GM12865 (cell line): ENCODE measurements around the gene SYCE3.

Experiments
- DNase-seq: peaks from one replicate; pipeline ENCODE4 v3.0.0; 2010; ENCODE audit warnings: low read depth
- H3K4me3 ChIP-seq: 2 replicates; pipeline ENCODE4 v1.5.1; 2011; ENCODE audit warnings: mild to moderate bottlenecking, low read depth, low read length, control low read depth
- TF ChIP-seq, protein P1 (sequence below): IDR thresholded peaks from 2 replicates; pipeline ENCODE4 v1.5.1; 2011; ENCODE audit warnings: low read length, control low read depth, low read depth, inconsistent platforms; ENCODE audit not compliant: insufficient read depth; ENCODE audit errors: missing control alignments

SYCE3 gene

GRCh38 chr22:50526108-50526833 is 36.4 kb downstream of the SYCE3 start:
- peak overlapping the region; percentile 68 for H3K4me3 ChIP-seq
- TF ChIP-seq, protein P1, sequence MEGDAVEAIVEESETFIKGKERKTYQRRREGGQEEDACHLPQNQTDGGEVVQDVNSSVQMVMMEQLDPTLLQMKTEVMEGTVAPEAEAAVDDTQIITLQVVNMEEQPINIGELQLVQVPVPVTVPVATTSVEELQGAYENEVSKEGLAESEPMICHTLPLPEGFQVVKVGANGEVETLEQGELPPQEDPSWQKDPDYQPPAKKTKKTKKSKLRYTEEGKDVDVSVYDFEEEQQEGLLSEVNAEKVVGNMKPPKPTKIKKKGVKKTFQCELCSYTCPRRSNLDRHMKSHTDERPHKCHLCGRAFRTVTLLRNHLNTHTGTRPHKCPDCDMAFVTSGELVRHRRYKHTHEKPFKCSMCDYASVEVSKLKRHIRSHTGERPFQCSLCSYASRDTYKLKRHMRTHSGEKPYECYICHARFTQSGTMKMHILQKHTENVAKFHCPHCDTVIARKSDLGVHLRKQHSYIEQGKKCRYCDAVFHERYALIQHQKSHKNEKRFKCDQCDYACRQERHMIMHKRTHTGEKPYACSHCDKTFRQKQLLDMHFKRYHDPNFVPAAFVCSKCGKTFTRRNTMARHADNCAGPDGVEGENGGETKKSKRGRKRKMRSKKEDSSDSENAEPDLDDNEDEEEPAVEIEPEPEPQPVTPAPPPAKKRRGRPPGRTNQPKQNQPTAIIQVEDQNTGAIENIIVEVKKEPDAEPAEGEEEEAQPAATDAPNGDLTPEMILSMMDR, result peak; percentile 72
- peak; percentile 93 for DNase-seq

DNA sequence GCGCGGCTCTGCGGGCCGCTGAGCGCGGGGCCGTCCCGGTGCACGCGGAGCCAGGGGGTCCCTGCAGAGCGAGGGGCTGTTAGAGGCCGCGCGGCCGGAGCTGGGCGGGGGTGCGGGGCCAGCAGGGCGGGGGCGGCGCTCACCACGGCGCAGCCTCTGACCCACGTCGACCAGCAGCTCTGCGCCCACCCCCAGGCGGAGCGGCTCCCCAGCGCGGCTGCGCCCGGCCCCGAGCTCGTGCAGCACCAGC is 36.9 kb downstream of the SYCE3 start:
- TF ChIP-seq, protein P1, result no peak
- DNase-seq, result no peak
- H3K4me3 ChIP-seq, result peak overlapping the region; percentile 68

- peak; percentile 99 for DNase-seq
- TF ChIP-seq, protein P1, result peak; percentile 50
- H3K4me3 ChIP-seq, result peak within 1 kb of the TSS; percentile 68
Measured at GRCh38 chr22:50525104-50525857, 37.4 kb downstream of the SYCE3 start, which contains the start of gene SCO2. SCO2 (minus strand) TSS chr22:50525598; CDS start chr22:50524411, 1,187 bp downstream.

DNA sequence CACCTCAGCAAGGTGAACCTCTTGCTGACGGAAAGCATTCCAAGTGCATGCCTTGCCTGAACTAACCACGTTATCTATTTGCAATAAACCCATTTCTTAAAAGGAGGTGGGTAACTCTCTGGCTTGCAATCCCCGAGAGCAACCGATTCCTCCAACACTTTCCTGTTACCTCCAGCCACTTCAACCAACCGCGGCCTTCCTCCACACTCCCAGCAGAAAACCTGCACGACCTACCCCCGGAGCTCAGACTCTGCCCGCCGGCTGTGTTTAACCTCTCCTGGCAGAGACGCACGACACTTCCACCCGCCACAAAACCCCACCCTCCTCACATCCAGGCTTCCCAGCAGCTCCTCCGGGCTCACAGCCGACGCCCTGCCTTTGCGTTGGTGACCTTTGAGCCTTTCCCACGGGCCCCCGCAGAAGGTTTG is 38.0 kb downstream of the SYCE3 start:
- no peak for DNase-seq
- TF ChIP-seq, protein P1, result no peak
- H3K4me3 ChIP-seq, result peak overlapping the region; percentile 68

DNA sequence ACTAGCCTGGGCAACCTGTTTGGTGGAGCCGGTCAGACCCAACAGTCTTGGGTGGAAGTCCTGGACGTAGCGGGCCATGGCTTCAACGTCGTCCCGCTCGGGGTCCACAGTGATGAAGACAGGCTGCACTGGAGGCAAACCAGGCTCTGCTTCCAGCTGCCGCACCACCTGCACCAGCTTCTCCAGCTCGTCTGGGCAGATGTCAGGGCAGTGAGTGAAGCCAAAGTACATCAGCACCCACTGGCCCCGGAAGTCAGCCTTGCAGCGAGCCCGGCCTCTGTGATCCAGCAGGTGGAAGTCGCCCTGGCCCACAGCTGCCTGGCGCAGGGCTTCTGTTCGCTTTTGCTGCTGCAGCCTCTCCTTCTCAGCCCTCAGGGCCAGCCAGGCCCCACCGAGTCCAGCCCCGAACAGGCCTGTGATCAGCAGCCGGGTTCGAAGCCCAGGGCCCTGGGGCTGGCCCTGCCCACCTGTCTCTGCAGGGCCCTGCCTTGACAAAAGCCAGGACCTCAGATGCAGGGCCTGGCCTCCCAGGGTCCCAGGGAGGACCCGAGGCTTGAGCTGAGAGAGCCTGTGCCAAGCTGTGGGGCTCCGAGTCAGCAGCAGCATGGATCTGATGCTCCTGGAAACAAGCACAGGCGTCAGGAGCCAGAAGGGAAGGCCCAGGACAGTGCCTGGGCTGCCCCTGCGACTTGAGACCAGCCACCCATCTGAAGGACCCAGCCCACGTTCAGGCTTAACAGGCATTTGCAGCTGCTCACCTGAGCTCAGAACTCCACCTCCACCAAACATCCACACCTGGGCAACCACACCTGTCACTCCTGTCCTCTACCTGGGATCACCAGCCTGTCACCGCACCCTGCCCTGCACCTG is 38.7 kb downstream of the SYCE3 start:
- TF ChIP-seq, protein P1, result no peak
- peak overlapping the region; percentile 68 for H3K4me3 ChIP-seq

GRCh38 chr22:50523458-50523805 is 39.3 kb downstream of the SYCE3 start:
- no peak for DNase-seq
- TF ChIP-seq, protein P1, result no peak
- H3K4me3 ChIP-seq, result no peak overlapping the region

More for the DNA sequence above, 38.7 kb downstream of the SYCE3 start:
- no peak for DNase-seq
